ENCODE results near the gene ISG15.
"Not testable (repeated sequence)": the region's sequence is repeated elsewhere in the genome, so short reads cannot be mapped to it uniquely, and the experiment has no call there.

ISG15 gene

GRCh38 chr1:995665-996633, 17.3 kb upstream of the ISG15 start:
- no peak for DNase-seq (ENCODE audit: low read depth)

GRCh38 chr1:996851-997712, 16.2 kb upstream of the ISG15 start:
- no peak for DNase-seq (ENCODE audit: low read depth)

- no peak for DNase-seq (ENCODE audit: low read depth)
Measured at GRCh38 chr1:997713-997992, 15.6 kb upstream of the ISG15 start.

- no peak for DNase-seq (ENCODE audit: low read depth)
Measured at GRCh38 chr1:997993-998744, 15.1 kb upstream of the ISG15 start.

DNA sequence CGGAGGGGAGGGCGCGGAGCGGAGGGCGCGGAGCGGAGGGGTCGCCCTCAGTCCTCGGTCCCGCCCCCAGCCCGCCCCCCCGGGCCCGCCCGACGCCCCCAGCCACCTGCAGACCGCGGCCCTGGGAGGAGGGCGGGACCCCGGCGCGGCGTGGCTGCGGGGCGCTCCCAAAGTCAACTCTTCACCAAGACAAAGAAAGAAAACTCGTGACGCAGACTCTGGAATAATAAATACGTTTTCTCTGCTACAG, 14.6 kb upstream of the ISG15 start:
- DNase-seq (ENCODE audit: low read depth): no peak

- no peak for DNase-seq (ENCODE audit: low read depth)
Measured at GRCh38 chr1:998995-999724, 14.1 kb upstream of the ISG15 start.

- peak; percentile 55 for DNase-seq (ENCODE audit: low read depth)
Measured at GRCh38 chr1:999725-1000356, 13.5 kb upstream of the ISG15 start, which contains the start of gene HES4. Gene HES4 (minus strand): TSS chr1:1000097. CDS start chr1:999973, 124 bp downstream.

- DNase-seq (ENCODE audit: low read depth): peak; percentile 69
Measured at GRCh38 chr1:1000357-1001056, 12.8 kb upstream of the ISG15 start.

- DNase-seq (ENCODE audit: low read depth): no peak
Measured at GRCh38 chr1:1001057-1001783, 12.1 kb upstream of the ISG15 start.

DNA sequence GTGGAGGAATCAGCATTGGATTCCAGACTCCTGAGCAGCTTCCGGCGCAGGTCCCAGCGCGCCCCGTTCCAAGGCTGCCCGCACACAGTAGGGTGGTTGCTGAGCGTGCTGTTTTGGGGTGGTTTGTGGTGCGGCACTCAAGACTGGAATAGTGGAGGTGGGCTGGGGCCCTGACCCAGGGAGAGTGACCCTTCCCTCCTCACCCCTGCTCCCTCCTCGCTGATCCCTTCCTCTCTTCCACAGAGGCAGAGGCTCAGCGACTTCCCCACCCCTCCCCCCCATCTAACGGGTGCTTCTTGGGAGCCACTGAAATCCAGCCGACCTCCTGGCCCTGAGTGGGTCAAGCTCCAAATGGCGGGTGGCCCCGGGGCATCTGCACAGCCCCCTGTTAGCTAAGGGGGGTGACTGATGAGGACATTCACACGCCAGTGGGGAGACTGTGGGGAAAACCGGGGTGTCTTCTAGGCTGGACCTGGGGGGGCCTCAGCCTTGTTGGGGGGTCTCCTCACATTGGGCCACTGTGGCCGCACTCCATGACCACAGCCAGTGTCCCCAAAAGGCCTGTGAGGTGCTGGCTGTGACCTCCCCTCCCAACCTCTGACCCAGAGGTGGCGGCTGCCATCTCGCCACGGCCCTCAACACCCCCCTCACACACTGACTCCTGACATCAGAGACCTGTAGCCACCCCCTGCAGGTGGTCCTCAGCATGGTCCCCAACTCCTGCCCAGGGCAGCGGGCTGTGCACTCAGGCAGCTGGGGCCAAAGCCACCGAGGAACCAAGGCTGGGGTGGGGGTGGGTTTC, 9.5 kb upstream of the ISG15 start:
- DNase-seq (ENCODE audit: low read depth): no peak

DNA sequence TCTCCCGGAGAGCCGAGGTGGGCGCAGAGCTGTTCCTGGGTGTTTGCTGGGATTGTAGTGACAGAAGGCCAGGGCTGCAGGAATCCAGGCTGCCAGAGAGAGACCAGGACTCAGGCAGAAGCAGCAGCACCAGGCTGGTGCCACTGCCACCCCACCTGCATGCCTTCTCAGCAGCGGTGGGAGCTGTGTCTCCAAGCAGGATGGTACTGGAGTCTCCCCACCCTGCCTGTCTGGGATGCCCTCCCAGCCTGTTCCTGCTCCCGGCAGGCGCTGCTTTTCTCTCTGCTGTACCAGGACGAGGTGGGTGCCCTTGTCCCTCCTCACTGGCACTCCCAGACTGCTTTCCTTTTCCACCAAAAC, 8.9 kb upstream of the ISG15 start:
- DNase-seq (ENCODE audit: low read depth): no peak

- DNase-seq (ENCODE audit: low read depth): no peak
Measured at GRCh38 chr1:1004780-1005697, 8.3 kb upstream of the ISG15 start.

DNA sequence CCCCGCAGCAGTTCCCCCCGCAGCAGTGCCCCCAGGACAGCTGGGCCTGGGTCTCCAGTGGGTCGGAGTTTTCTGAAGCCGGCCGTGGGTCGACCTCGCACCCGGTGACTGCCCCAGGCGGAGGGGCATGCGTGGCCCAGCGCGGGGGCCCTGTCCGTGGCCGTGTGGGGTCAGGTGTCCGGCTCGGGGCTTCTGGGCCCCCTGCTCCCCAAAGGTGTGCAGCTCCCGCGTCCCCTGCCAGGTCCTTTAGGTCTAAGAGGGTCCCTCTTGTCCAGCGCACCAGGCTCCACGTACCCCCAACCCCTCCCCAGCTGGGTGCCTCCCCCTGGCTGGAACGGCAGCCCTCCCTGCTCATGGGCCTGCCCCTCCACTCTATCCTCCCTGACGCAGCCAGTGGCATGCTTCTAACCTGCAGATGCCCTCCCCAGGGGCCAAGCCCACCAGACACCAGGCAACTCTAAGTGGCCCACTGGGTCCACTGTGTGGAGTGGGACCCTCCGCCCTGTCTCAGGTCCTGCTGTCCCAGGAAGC, 7.5 kb upstream of the ISG15 start:
- DNase-seq (ENCODE audit: low read depth): no peak

DNA sequence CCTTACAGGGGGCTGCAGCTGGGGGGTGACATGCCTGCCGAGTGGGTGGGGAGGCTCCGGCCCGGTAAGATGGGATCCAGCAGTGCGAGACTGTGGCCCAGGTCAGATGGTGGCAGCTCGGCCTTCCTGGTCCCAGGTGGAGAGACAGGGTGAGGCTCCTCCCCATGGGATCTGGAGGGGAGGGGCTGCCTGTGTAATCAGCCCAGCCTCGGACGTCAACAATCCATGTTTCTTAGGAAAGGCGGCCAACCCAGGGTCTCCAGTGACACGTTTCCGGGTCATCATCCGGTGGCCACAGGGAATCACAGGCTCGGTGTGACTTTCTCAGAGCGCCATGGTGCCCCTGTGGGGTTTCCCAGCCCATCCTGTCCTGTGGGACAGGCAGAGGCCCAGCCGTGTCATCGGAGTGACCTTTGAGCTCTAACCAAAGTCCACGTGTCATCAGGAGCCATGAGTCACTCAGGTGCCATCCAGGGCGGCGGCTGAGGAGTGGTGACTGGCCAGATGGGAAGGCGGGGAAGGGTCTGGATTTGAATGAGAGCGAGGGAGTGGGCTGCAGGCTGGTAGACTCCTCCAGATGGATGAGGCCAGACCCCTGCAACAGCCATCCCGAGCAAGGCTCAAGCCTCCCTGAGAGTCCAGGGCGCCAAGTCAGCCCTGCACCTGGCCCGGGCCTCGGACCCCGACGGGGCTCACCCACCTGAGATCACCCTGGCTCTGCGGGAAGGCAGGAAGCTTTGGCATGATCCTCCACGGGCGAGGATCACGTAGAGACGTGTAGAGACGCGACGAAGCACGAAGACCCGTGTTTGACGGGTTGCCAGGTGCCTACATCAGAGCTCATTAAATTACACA, 6.8 kb upstream of the ISG15 start:
- no peak for DNase-seq (ENCODE audit: low read depth)

DNA sequence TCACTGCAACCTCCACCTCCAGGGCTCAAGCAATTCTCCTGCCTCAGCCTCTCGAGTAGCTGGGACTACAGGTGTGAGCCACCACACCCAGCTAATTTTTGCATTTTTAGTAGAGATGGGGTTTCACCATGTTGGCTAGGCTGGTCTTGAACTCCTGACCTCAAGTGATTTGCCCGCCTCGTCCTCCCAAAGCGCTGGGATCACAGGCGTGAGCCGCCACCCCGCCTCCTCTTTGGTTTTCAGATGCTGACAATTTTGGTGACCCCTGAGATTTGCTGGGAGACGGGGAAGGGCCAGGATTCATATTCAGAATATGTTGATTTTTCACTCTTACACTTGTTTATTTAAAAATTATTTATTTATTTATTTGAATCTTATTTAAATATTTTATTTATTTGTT, 3.2 kb upstream of the ISG15 start:
- DNase-seq (ENCODE audit: low read depth): not testable (repeated sequence)

DNA sequence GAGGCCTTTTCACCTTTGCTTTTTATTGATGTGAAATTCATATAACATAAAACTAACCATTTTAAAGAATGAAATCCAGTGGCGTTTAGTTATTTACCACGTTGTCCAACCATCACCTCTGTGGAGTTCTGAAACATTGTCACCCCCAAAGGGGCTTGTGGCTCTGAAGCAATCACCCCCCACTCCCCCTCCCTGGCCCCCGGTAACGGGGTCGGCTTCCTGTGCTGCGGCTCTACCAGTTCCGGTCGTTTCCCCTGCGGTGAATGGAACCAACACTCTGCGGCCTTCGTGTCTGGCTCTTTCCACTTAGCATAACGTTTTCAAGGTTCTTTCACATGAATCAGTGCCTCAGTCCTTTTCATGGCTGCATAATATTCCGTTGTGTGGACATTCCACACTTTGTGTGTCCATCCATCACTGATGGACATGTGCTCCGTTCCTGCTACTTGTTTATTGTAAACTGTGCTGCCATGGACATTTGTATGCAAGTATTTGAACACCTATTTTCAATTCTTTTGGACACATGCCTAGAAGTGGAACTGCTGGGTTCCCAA, 1.8 kb upstream of the ISG15 start:
- no peak for DNase-seq (ENCODE audit: low read depth)

DNA sequence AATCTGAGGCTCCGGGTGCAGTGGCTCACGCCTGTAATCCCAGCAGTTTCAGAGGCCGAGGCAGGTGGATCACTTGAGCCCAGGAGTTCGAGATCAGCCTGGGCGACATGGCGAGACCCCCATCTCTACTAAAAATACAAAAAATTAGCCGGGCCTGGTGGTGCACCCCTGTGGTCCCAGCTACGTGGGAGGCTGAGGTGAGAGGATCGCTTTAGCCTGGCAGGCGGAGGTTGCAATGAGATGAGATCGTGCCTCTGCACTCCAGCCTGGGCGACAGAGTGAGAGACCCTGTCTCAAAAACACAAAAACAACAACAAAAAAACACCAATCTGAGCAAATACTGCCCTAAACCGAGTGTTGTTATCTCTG, 577 bp upstream of the ISG15 start:
- DNase-seq (ENCODE audit: low read depth): not testable (repeated sequence)

All from T follicular helper cell (primary cell).